Mesodermal cell (in vitro differentiated cells): ENCODE results near the gene GPR39.

Experiments
- H3K27ac ChIP-seq: 2 replicates; pipeline ENCODE4 v1.7.0; 2013; ENCODE audit warnings: mild to moderate bottlenecking, low read depth, low read length, moderate library complexity; ENCODE audit not compliant: severe bottlenecking
- H3K36me3 ChIP-seq: 2 replicates; pipeline ENCODE4 v1.7.1; 2013; ENCODE audit warnings: mild to moderate bottlenecking, low read length, moderate library complexity; ENCODE audit not compliant: control insufficient read depth, insufficient read depth
- H3K4me1 ChIP-seq: one replicate; pipeline ENCODE4 v1.7.1; 2013; ENCODE audit warnings: mild to moderate bottlenecking, low read length; ENCODE audit not compliant: insufficient read depth, control insufficient read depth, poor library complexity, severe bottlenecking
- H3K4me3 ChIP-seq: 2 replicates; pipeline ENCODE4 v1.7.0; 2013; ENCODE audit warnings: low read length, control low read depth, mild to moderate bottlenecking; ENCODE audit not compliant: insufficient read depth, poor library complexity, severe bottlenecking; ENCODE audit errors: extremely low read depth
- H3K9me3 ChIP-seq: 2 replicates; pipeline ENCODE4 v1.7.1; 2013; ENCODE audit warnings: mild to moderate bottlenecking, low read length, moderate library complexity; ENCODE audit not compliant: control insufficient read depth
- WGBS, 2 experiments: methylation state at CpG; one replicate each; pipeline ENCODE4 v1.1.5; 2013; ENCODE audit warnings: missing lambda C conversion rate in 2 of 2; ENCODE audit not compliant: insufficient coverage in 2 of 2; 5-methylcytosine and 5-hydroxymethylcytosine counted together

GPR39 gene

DNA sequence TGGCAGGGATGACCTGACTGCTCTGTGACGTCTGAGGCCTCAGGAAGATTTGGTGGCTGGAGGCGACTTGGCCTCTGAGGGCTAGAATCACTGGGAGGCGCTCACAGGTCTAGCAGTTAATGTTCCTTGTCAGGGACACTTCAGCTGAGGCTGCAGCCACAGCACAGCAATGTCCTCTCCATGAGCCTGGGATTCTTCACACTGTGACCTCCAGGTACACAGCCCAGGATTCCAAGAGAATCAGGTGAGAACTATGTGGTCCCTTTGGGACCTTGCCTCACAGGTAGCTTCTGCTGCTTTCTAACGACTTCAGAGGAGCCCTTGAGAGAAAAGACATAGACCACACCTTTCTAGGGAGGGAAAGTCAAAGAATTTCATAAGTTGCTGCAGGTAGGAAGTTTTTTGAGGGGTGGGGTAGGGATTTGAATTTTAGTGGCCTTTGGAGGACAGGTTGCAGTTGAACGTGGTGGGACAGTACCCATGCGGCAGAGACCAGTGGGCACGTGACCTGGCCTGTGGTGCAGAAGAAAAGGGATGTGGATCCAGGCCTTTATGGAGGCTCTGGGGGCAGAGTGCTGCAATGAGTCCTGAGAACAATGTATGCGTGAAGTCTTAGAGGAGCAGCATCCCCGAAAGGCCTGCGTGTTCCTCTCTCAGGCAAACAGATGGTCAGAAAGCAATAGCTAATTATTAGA is 167.2 kb downstream of the GPR39 start:
- H3K27ac ChIP-seq, result no peak overlapping the region
- no peaks in the 10 kb centered on the region for H3K36me3 ChIP-seq
- H3K4me3 ChIP-seq, result no peak overlapping the region
- WGBS, 2 experiments, result 87 to 90% methylated on average over 9 to 10 of the region's 10 CpGs
- no peaks in the 10 kb centered on the region for H3K4me1 ChIP-seq
- H3K9me3 ChIP-seq, result no peaks in the 10 kb centered on the region

DNA sequence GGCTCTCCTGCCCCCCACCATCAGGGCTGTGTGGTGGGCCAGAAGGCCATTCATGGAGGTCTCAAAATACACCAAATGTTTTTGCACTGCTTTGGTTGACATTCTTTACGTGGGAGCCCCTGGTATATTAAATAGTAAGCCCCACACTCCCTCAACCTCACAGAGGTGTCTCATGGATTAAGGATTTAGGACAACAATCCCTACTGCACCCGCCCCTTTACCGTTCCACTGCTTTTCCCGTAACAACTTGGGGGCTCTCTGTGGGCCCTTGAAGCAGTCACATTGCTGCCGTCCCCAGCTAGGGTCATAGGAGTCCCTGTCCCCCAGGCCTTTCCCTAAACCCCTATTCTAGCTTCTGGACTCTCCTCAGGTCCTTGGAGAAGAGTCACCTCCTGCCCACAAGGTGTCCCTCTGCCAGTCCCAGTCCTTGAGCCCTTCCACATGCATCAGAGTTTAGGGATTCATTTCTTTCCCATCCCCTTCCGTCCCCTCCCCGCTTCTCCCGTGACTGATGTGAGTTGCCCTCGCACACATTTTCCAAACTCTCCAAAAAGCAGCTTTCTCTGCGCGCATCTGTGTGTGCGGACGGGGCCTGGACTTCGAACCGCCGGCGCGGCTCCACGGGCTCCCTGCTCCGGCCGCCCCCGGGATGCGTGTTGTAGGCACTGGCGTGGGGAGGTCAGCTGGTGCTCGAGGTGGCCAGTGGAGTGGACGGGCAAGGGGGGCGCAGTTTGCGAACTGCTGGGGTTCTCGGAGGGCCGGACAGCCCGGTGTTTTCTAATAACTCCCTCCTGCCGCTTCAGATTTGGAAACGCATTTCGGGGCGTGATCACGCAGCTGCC is 168.6 kb downstream of the GPR39 start:
- H3K27ac ChIP-seq, result no peak overlapping the region
- WGBS, 2 experiments, result 94% methylated on average over 18 to 35 of the region's 36 CpGs

DNA sequence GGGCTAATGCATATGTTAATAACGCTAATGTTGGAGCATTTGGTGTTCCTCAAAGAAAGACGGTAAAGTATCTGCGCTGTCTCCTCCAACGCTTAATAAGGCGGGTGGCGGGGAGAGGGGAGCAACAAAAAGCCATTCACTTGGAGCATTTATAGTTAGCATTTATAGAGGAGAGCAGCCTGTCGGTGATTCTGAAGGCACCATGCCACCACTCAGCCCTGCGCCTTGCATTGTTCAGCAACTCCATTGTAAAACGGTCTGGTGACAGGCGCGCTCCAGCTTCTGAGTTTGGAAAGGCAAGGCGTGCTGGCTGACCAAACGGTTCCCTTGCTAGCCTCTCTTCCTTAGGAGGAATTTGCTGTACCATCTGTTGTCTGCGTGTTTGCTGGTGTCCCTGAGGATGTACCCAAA is 169.5 kb downstream of the GPR39 start:
- 91 to 95% methylated on average over 13 of the region's 14 CpGs for WGBS, 2 experiments
- H3K4me1 ChIP-seq, result no peaks in the 10 kb centered on the region
- H3K27ac ChIP-seq, result no peak overlapping the region
- no peak overlapping the region for H3K4me3 ChIP-seq
- H3K9me3 ChIP-seq, result no peaks in the 10 kb centered on the region
- H3K36me3 ChIP-seq, result no peaks in the 10 kb centered on the region

More for the DNA sequence above, 168.6 kb downstream of the GPR39 start:
- no peaks in the 10 kb centered on the region for H3K36me3 ChIP-seq
- no peaks in the 10 kb centered on the region for H3K9me3 ChIP-seq
- H3K4me1 ChIP-seq, result no peaks in the 10 kb centered on the region
- no peak overlapping the region for H3K4me3 ChIP-seq

DNA sequence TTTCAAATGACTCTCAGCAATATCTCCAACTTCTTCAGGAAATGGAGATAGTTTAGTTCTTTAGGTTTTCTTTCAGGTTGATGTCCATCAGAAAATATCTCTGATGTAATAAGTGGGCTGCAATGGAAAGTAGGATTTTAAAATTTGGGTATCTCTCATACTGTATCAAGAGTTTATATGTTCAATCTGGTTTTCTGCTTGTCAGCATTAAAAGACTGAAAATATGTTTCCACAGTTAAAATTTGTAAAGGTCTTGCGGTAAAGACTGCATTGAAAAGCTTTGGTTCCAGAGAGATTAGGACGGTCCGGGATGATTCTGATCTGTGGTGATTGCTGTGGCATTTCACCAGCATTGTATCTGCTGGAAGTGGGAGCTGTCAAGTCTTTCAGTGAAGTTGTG is 170.2 kb downstream of the GPR39 start:
- 81 to 95% methylated on average over 3 of the region's 3 CpGs for WGBS, 2 experiments
- no peaks in the 10 kb centered on the region for H3K4me1 ChIP-seq
- H3K9me3 ChIP-seq, result no peaks in the 10 kb centered on the region
- no peaks in the 10 kb centered on the region for H3K36me3 ChIP-seq
- no peak overlapping the region for H3K4me3 ChIP-seq
- no peak overlapping the region for H3K27ac ChIP-seq

- WGBS, 2 experiments, result 75 to 100% methylated on average over 1 of the region's 1 CpG
- Histone ChIP-seq H3K9me3 (no peaks in the 10 kb centered on the region), H3K36me3 (no peaks in the 10 kb centered on the region), H3K4me1 (peaks cover 4% of the 10 kb centered on the region), H3K4me3 (no peak overlapping the region), H3K27ac (peak overlapping the region; percentile 29)
These were observed 172.0 kb downstream of the GPR39 start for GRCh38 chr2:132588576-132588975.

DNA sequence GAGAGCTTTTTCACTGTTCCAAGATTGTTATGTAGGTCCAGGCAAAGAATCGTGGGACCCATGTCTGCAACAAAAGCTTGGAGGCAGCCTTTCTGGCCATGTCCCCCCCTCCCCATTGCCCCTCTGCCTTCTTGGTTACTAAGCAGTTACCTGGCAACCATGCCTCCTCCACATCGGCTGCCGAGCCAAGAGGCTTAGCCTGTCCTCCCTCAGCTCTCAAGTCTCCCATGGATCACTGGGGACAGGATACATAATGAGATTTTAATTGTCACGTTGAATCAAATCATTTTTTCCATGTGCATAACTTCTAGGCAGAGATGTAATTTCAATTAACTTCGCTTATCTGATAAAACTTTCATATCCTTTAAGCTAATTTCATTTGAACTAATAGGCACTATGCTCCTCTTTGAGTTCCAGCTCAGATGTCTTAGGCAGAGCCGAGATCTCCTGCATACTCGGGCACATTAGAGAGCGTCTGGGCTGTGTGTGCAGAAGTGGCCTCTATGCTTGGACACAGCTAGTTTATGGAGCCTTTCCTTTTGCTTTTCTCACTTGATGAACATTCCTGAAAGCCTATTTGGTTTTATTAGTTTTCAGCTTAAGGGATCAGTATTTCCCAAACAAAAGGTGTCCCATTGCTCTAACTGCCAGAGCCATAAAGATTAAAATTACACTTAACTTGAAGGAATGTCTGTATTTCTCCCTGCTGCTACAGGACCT is 172.7 kb downstream of the GPR39 start:
- H3K4me3 ChIP-seq, result no peak overlapping the region
- peak overlapping the region; percentile 29 for H3K27ac ChIP-seq
- peaks cover 9% of the 10 kb centered on the region for H3K4me1 ChIP-seq
- WGBS, 2 experiments, result 63 to 77% methylated on average over 5 to 7 of the region's 8 CpGs
- H3K9me3 ChIP-seq, result no peaks in the 10 kb centered on the region
- no peaks in the 10 kb centered on the region for H3K36me3 ChIP-seq

DNA sequence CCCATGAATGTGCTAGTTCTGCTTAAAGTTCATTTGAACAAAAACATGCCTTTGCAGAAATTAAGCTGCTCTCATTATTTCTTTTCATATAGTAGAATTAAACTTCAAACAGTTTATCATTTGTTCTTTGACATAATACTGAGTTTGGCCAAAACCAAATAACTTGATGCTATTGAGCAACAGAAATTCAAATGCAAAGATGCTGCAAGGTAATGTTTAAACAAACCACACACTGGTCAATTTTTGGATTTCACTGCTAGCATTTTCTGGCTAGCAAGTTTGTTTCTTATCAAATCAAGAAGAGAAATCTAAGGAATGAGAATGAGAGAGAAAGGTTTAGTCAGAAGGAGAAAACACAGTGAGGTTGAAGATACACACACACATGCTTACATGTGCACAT is 173.4 kb downstream of the GPR39 start:
- H3K27ac ChIP-seq, result no peak overlapping the region
- H3K36me3 ChIP-seq, result no peaks in the 10 kb centered on the region
- peaks cover 9% of the 10 kb centered on the region for H3K4me1 ChIP-seq
- no peak overlapping the region for H3K4me3 ChIP-seq
- H3K9me3 ChIP-seq, result no peaks in the 10 kb centered on the region

GRCh38 chr2:132593171-132593570 is 176.6 kb downstream of the GPR39 start:
- 84 to 91% methylated on average over 2 of the region's 2 CpGs for WGBS, 2 experiments
- no peak overlapping the region for H3K4me3 ChIP-seq

GRCh38 chr2:132595186-132595585 is 178.6 kb downstream of the GPR39 start:
- H3K4me3 ChIP-seq, result no peak overlapping the region
- no peaks in the 10 kb centered on the region for H3K9me3 ChIP-seq
- WGBS, 2 experiments, result 89 to 94% methylated on average over 3 to 5 of the region's 6 CpGs
- no peaks in the 10 kb centered on the region for H3K36me3 ChIP-seq
- H3K27ac ChIP-seq, result no peak overlapping the region
- peaks cover 9% of the 10 kb centered on the region for H3K4me1 ChIP-seq

More at GRCh38 chr2:132593171-132593570, 176.6 kb downstream of the GPR39 start:
- H3K27ac ChIP-seq, result peak overlapping the region; percentile 11
- H3K9me3 ChIP-seq, result no peaks in the 10 kb centered on the region
- no peaks in the 10 kb centered on the region for H3K36me3 ChIP-seq
- peaks cover 9% of the 10 kb centered on the region for H3K4me1 ChIP-seq

DNA sequence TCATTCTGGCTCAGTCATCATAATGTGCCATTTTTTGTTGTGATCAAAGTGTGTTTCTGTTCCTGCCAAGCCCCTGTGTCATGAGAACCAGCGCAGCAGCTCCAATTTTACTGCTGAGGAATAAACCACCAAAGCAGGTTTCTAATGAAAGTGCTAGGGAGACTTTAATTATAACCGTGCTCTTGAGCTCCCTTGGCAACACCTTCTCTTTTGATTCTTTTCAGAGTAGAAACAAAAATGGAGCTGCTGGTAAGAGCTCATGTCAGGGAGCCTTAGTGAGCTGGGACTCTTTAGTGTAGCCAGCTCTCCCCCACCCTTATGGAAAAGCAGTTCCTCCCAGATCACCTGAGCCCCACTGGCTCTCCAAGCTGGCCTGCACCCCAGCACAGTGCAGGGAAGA is 179.1 kb downstream of the GPR39 start:
- Histone ChIP-seq H3K4me1 (peaks cover 9% of the 10 kb centered on the region), H3K4me3 (no peak overlapping the region), H3K36me3 (no peaks in the 10 kb centered on the region), H3K9me3 (no peaks in the 10 kb centered on the region), H3K27ac (no peak overlapping the region)
- whole genome bisulfite sequencing, 2 experiments, result 94% methylated on average over 2 of the region's 2 CpGs; no CpG with 5 or more reads in 1 of the 2 experiments
